ENCODE measurements around the gene EMID1.

The EMID1 gene

GRCh38 chr22:29205594-29206371 lies at the start of gene EMID1:
EMID1 (plus strand) TSS chr22:29205896; CDS start chr22:29206039, 143 bp downstream.
- peak; percentile 5 for DNase-seq (ENCODE audit: low read depth)

- no peak for DNase-seq (ENCODE audit: low read depth)
Observed at GRCh38 chr22:29155966-29156365, 49.7 kb upstream of the EMID1 start.

- no peak for DNase-seq (ENCODE audit: low read depth)
Observed at GRCh38 chr22:29156507-29156906, 49.2 kb upstream of the EMID1 start.

GRCh38 chr22:29157759-29158535 lies 47.7 kb upstream of the EMID1 start:
- DNase-seq (ENCODE audit: low read depth), result no peak

GRCh38 chr22:29158546-29158945 lies 47.1 kb upstream of the EMID1 start:
- no peak for DNase-seq (ENCODE audit: low read depth)

GRCh38 chr22:29163808-29164207 lies 41.9 kb upstream of the EMID1 start:
- no peak for DNase-seq (ENCODE audit: low read depth)

- DNase-seq (ENCODE audit: low read depth), result no peak
Observed at GRCh38 chr22:29165321-29166060, 40.2 kb upstream of the EMID1 start.

GRCh38 chr22:29166180-29166579 lies 39.5 kb upstream of the EMID1 start:
- no peak for DNase-seq (ENCODE audit: low read depth)

GRCh38 chr22:29167032-29167911 lies 38.4 kb upstream of the EMID1 start:
- DNase-seq (ENCODE audit: low read depth), result peak; percentile 17

GRCh38 chr22:29171721-29172120 lies 34.0 kb upstream of the EMID1 start:
- DNase-seq (ENCODE audit: low read depth), result no peak

GRCh38 chr22:29172216-29172615 lies 33.5 kb upstream of the EMID1 start:
- no peak for DNase-seq (ENCODE audit: low read depth)

GRCh38 chr22:29175312-29175835 lies 30.3 kb upstream of the EMID1 start:
- no peak for DNase-seq (ENCODE audit: low read depth)

- DNase-seq (ENCODE audit: low read depth), result no peak
Observed at GRCh38 chr22:29183971-29184848, 21.5 kb upstream of the EMID1 start.

GRCh38 chr22:29184849-29185490 lies 20.7 kb upstream of the EMID1 start:
- DNase-seq (ENCODE audit: low read depth), result no peak

GRCh38 chr22:29186302-29186701 lies 19.4 kb upstream of the EMID1 start:
- no peak for DNase-seq (ENCODE audit: low read depth)

GRCh38 chr22:29187831-29188230 lies 17.9 kb upstream of the EMID1 start:
- DNase-seq (ENCODE audit: low read depth), result no peak

- DNase-seq (ENCODE audit: low read depth), result no peak
Observed at GRCh38 chr22:29190051-29190450, 15.6 kb upstream of the EMID1 start.

- no peak for DNase-seq (ENCODE audit: low read depth)
Observed at GRCh38 chr22:29190918-29191317, 14.8 kb upstream of the EMID1 start.

GRCh38 chr22:29193021-29193420 lies 12.7 kb upstream of the EMID1 start:
- DNase-seq (ENCODE audit: low read depth), result no peak

GRCh38 chr22:29194184-29194583 lies 11.5 kb upstream of the EMID1 start:
- no peak for DNase-seq (ENCODE audit: low read depth)
